WTC11 (cell line): ENCODE measurements around the gene VAMP2.

ENCODE experiments used
- CTCF ChIP-seq: fragments of 200-600 bp; IDR thresholded peaks from 2 replicates; pipeline ENCODE4 v1.8.0; 2022; ENCODE audit warnings: antibody characterized with exemption
- HMGXB4 ChIP-seq: sonication (generic); formaldehyde crosslinking; IDR thresholded peaks from 2 replicates; pipeline ENCODE4 v1.8.1; 2023; ENCODE audit warnings: mild to moderate bottlenecking, moderate library complexity, missing genetic modification reagents

- TF ChIP-seq HMGXB4: no peak
- TF ChIP-seq CTCF: no peak
Measured at GRCh38 chr17:8161289-8162232, 1.2 kb downstream of the VAMP2 start.
